ENCODE data around the gene LAMB1. TPM values are rescaled to one million over a fixed set of nuclear protein-coding genes. Genes with fewer than 3 reads are reported as not detected.

LAMB1 gene
- total RNA-seq, 1 donor from 2014 or later, result 104 TPM

GRCh38 chr7:108000875-108001763, 1.8 kb downstream of the LAMB1 start:
- intact Hi-C loops (cut with DNase I), result no loop called here
- Histone ChIP-seq H3K9me3 (no peaks in the 10 kb centered on the region), H3K27ac (peak overlapping the region; percentile 82), H3K4me1 (peaks cover 50% of the 10 kb centered on the region), H3K4me3 (peak overlapping the region; percentile 69), H3K27me3 (ENCODE audit: low read depth) (peaks cover 34% of the 10 kb centered on the region), H3K36me3 (no peaks in the 10 kb centered on the region)
- TF ChIP-seq CTCF (IDR thresholded peaks at IDR 0.05), result no peak
- peak; percentile 51 for DNase-seq
- peak; percentile 37 to 41 for ATAC-seq

GRCh38 chr7:107999779-108000560, 3.0 kb downstream of the LAMB1 start:
- Histone ChIP-seq H3K36me3 (no peaks in the 10 kb centered on the region), H3K27ac (peak overlapping the region; percentile 82), H3K9me3 (no peaks in the 10 kb centered on the region), H3K27me3 (ENCODE audit: low read depth) (peaks cover 34% of the 10 kb centered on the region), H3K4me3 (peak overlapping the region; percentile 69), H3K4me1 (peaks cover 62% of the 10 kb centered on the region)
- DNase-seq (no peak), ATAC-seq (no peak)
- no peak for TF ChIP-seq CTCF (IDR thresholded peaks at IDR 0.05)
- intact Hi-C loops (cut with DNase I), result no loop called here

- peaks cover 58% of the 10 kb centered on the region for H3K4me1 ChIP-seq
- intact Hi-C loops (cut with DNase I), result no loop called here
- no peak for TF ChIP-seq CTCF (IDR thresholded peaks at IDR 0.05)
- no peaks in the 10 kb centered on the region for H3K9me3 ChIP-seq
- peaks cover 3% of the 10 kb centered on the region for H3K36me3 ChIP-seq
- peak overlapping the region; percentile 38 for H3K27ac ChIP-seq
- H3K4me3 ChIP-seq, result peak overlapping the region; percentile 25
- DNase-seq, result no peak
- ATAC-seq, result no peak
- peaks cover 28% of the 10 kb centered on the region for H3K27me3 ChIP-seq (ENCODE audit: low read depth)
Measured at GRCh38 chr7:107998660-107999480, 4.1 kb downstream of the LAMB1 start.

GRCh38 chr7:107998150-107998549, 4.8 kb downstream of the LAMB1 start:
- intact Hi-C loops (cut with DNase I), result no loop called here
- DNase-seq, result no peak
- Histone ChIP-seq H3K27me3 (ENCODE audit: low read depth) (peaks cover 21% of the 10 kb centered on the region), H3K4me1 (peaks cover 51% of the 10 kb centered on the region), H3K36me3 (peaks cover 9% of the 10 kb centered on the region), H3K27ac (no peak overlapping the region), H3K4me3 (no peak overlapping the region), H3K9me3 (no peaks in the 10 kb centered on the region)
- no peak for TF ChIP-seq CTCF (IDR thresholded peaks at IDR 0.05)
- ATAC-seq, result no peak

Data from lower lobe of right lung (tissue), 2 donors.